HG03159 (cell line): ENCODE data around the gene GHR.

Source experiments
- ATAC-seq: cut with Tn5 transposase; IDR thresholded peaks from one replicate; pipeline ENCODE4 v1.9.1; 2021; ENCODE audit warnings: mild to moderate bottlenecking, moderate library complexity; ENCODE audit not compliant: unreplicated experiment

Gene GHR

GRCh38 chr5:42515504-42515903 is 92.3 kb downstream of the GHR start:
- no peak for ATAC-seq

GRCh38 chr5:42516282-42517042 is 93.2 kb downstream of the GHR start:
- ATAC-seq: no peak

DNA sequence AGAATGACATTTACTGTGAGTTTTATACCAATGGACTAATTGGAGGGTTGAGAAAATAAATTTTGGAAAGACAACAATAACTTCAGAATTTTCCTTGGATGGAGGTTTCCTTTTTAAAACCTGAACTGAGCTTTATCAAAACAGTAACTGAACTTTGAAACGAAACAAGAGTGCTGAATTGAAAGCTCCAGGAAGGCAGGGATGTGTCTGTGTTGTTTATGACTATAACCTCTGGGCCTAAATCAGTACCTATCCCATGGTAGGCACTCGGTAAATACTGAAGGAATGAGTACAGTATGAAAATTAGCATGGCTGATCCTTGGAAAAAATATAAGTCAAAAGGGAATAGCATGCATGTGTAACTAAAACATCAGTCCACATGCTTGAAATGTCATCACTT is 93.9 kb downstream of the GHR start:
- ATAC-seq: no peak

- no peak for ATAC-seq
Measured at GRCh38 chr5:42518595-42519221, 95.5 kb downstream of the GHR start.

DNA sequence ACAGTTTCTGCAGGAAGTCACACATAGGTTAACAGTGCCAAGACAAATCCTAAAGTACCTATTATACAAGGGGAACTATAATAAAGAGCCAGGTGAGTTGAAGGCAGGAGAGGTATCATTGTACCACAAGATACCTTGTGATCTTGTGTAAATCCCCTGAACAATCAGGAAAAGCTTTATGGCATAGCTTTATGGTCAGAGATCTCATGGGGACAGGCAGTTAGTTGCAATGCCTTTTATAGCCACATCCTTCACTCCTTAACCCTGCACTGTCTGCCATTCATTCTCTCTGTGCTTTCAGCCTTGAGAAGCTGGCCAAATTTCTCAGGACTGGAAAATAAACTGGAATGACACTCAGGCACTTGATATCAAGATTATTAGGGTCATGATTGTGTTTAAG is 97.0 kb downstream of the GHR start:
- no peak for ATAC-seq

GRCh38 chr5:42520957-42521356 is 97.7 kb downstream of the GHR start:
- no peak for ATAC-seq

GRCh38 chr5:42521406-42521805 is 98.2 kb downstream of the GHR start:
- ATAC-seq: no peak

GRCh38 chr5:42522783-42523182 is 99.5 kb downstream of the GHR start:
- ATAC-seq: no peak

DNA sequence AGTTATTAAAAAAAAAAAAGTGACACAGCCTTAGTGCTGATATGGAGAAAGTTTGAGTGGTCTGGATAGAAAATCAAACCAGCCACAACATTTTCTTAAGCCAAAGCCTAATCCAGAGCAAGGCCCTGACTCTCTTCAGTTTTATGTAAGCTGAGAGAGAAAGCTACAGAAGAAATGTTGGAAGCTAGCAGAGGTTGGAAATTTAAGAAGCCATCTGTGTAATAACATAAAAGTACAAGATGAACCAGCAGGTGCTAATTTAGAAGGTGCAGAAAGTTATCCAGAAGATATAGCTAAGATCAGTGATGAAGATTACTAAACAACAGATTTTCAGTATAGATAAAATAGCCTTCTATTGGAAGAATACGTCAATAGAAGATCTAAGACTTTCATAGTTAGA is 102.9 kb downstream of the GHR start:
- no peak for ATAC-seq

GRCh38 chr5:42531611-42532010 is 108.4 kb downstream of the GHR start:
- no peak for ATAC-seq

- ATAC-seq: no peak
Measured at GRCh38 chr5:42542106-42542505, 118.9 kb downstream of the GHR start.

GRCh38 chr5:42543774-42544173 is 120.5 kb downstream of the GHR start:
- ATAC-seq: no peak

DNA sequence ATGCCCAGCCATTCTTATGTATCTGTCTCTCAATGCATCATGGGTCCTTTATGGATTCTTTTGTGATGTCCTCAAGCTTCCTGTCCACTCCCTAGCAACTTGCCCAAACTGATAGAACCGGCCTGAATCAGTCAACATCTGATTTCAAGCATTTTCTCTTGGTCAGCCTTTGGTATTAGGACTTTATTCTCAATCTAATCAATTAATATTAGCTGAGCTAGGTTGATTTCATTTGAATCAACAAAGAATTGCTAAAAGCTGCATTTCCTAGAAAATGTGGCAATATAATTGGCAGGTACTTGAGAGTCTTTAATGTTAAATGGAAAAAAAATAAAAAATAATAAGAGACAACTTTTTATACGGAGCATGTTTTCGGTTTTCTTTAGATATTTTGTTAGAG is 121.8 kb downstream of the GHR start:
- ATAC-seq: no peak

- no peak for ATAC-seq
Measured at GRCh38 chr5:42547141-42547540, 123.9 kb downstream of the GHR start.

- no peak for ATAC-seq
Measured at GRCh38 chr5:42547894-42548293, 124.7 kb downstream of the GHR start.

- ATAC-seq: no peak
Measured at GRCh38 chr5:42552597-42552996, 129.4 kb downstream of the GHR start.

DNA sequence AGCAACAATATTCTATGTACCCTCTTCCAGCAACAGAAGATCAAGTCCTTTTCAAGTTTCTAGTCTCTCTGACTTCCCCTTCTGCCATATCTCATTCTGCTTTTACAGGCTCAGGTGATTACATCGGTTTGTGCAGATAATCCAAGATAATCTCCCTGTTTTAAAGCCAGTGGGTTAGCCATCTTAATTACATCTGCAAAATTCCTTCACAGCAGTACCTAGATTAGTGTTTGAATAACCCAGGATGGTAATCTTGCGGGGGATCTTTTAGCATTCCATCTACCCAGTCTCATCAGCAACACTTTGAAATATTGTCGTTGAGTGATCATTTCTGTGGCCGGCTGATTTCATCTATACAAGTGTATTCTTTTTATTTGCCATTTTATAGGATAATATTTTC is 130.2 kb downstream of the GHR start:
- no peak for ATAC-seq

DNA sequence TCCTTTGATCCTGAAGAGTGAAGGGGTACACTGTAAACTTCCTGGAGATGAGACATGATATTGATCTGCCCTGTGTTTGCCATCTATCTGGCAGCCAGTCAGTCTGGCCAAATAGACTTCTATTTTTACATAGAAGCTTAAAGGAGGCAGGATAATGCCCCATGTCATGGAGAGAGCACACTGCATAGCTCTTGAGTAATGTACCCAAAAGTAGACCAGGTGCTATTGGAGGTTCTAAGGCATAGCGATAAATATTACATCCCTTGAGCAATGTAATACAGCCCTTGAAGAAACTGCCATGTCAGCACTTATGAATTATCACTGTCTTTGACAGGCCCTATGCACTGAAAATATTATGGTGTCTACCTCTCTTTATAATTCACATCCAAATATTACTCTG is 131.8 kb downstream of the GHR start:
- no peak for ATAC-seq

DNA sequence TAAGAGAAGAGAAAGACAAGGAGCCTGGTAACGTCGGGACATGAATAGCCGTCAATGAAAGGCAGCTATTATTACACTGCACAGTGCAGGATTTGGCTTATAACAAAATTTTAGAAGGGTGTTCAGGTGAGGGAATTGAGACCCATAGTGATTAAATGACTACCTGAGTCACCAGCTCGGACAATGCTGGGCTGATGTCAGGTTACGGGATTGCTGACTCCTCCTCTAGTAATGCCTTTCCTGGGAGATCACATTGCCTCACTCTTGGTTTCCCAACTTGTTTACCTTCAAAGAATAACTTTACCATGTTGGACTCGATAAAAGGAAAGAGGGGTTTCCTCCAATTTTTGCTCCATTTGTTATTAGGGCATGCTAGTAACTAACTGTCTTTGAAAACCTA is 132.6 kb downstream of the GHR start:
- ATAC-seq: no peak

DNA sequence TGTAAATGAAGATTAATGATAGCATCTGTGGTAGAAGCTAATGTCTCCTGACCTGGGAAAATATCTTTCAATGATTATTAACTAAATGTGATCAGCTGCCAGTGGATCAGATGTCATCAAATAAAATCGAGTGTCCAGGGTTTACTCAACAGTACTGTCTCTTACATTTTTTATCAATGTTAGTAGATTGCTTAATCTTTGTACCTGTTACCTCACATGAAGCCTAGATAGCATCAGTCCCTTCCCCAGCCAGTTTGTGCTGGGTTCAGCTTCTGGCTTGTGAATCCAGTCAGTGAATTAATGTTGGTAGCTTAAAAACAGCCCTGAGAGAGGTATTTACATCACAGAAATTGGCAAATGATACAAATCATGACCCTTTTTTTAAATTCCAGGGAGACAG is 134.4 kb downstream of the GHR start:
- ATAC-seq: no peak

- no peak for ATAC-seq
Measured at GRCh38 chr5:42561656-42562055, 138.4 kb downstream of the GHR start.

- no peak for ATAC-seq
Measured at GRCh38 chr5:42564689-42565356, 141.6 kb downstream of the GHR start.
